ENCODE data around the gene USP12.

DNA sequence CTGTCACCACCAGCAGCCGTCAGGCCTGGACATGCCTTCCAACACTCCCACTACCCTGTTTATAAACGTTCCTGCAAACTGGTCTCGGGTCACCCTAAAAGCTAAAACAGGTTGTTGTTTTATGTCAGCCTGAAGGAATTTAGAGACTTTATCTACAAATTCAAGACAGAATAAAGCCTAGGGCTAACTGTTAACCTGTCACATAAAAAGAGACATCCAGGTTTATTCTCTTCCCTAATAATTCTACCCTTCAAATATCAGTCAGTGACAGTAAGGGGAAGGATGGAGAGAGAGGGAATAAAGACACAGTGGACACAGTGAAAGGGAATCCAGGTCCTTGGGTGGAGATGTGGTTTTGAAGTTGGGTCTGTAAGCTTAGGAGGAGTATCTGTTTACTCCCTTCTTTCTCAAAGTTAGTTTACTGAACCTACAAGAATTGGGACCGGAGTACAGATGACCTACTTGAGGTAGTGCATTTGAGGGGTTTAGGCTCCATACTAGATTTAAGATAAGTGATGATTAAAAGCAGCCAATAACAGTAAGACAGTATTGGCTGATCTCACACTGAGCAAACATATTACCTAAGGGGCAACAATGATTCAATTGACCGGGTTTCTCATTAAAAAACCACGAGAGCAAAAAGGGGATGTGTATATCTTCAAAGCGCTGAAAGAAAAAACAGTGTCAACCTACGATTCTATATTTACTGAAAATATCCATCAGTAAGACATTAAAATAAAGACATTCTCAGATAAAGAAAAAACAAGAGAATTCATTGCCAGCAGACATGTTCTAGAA, 142.7 kb downstream of the USP12 start:
- TF ChIP-seq, protein P1, sequence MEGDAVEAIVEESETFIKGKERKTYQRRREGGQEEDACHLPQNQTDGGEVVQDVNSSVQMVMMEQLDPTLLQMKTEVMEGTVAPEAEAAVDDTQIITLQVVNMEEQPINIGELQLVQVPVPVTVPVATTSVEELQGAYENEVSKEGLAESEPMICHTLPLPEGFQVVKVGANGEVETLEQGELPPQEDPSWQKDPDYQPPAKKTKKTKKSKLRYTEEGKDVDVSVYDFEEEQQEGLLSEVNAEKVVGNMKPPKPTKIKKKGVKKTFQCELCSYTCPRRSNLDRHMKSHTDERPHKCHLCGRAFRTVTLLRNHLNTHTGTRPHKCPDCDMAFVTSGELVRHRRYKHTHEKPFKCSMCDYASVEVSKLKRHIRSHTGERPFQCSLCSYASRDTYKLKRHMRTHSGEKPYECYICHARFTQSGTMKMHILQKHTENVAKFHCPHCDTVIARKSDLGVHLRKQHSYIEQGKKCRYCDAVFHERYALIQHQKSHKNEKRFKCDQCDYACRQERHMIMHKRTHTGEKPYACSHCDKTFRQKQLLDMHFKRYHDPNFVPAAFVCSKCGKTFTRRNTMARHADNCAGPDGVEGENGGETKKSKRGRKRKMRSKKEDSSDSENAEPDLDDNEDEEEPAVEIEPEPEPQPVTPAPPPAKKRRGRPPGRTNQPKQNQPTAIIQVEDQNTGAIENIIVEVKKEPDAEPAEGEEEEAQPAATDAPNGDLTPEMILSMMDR (IDR thresholded peaks at IDR 0.05; ENCODE audit: low read depth, low read length): no peak
- TF ChIP-seq EZH2phosphoT487 (IDR thresholded peaks at IDR 0.05; ENCODE audit: low read depth): no peak

All from OCI-LY3 (cell line).